Mucosa of stomach (tissue), 1 donor: ENCODE data around the gene CELF2.
A peak's percentile ranks its signal among the peaks of the same experiment; 100 is the strongest.

Source experiments
- H3K27me3 ChIP-seq: one replicate; pipeline ENCODE4 v1.7.0; 2013; ENCODE audit warnings: mild to moderate bottlenecking, low read length; ENCODE audit not compliant: control insufficient read depth, insufficient read depth
- H3K36me3 ChIP-seq: one replicate; pipeline ENCODE4 v1.7.0; 2013; ENCODE audit warnings: low read length; ENCODE audit not compliant: control insufficient read depth, insufficient read depth
- H3K4me1 ChIP-seq: one replicate; pipeline ENCODE4 v1.7.0; 2013; ENCODE audit warnings: mild to moderate bottlenecking, low read length; ENCODE audit not compliant: control insufficient read depth, insufficient read depth
- H3K4me3 ChIP-seq: one replicate; pipeline ENCODE4 v1.7.0; 2013; ENCODE audit warnings: low read length
- H3K9ac ChIP-seq: one replicate; pipeline ENCODE4 v1.7.0; 2013; ENCODE audit warnings: mild to moderate bottlenecking, low read length, moderate library complexity
- H3K9me3 ChIP-seq: one replicate; pipeline ENCODE4 v1.7.0; 2013; ENCODE audit warnings: mild to moderate bottlenecking, low read length, moderate library complexity; ENCODE audit not compliant: control insufficient read depth
- donor health status: Pancreatic carcinoma.

The CELF2 gene

DNA sequence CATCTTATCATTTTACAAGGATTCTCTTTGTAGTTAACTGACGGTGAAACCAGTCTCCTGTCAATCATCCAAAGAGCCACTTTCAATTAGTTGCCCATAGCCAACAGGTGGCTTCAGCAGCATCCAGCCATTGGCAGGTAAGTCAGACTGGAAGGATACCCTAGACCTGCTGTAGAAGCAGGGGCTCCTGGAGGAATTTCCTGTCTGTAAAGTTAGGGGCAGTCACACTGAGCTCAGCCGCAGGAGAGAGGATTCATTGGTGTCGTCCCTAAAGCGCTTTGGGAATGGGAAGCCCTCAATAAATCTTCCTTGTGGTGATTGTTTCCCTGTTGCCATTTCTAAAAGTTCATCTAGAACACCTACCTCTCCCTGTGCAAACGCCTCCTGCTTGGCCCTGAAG, 140.4 kb downstream of the CELF2 start:
- no peak overlapping the region for H3K4me3 ChIP-seq
- no peaks in the 10 kb centered on the region for H3K4me1 ChIP-seq
- H3K9ac ChIP-seq: no peak overlapping the region
- H3K36me3 ChIP-seq: no peaks in the 10 kb centered on the region
- no peaks in the 10 kb centered on the region for H3K9me3 ChIP-seq
- no peaks in the 10 kb centered on the region for H3K27me3 ChIP-seq

DNA sequence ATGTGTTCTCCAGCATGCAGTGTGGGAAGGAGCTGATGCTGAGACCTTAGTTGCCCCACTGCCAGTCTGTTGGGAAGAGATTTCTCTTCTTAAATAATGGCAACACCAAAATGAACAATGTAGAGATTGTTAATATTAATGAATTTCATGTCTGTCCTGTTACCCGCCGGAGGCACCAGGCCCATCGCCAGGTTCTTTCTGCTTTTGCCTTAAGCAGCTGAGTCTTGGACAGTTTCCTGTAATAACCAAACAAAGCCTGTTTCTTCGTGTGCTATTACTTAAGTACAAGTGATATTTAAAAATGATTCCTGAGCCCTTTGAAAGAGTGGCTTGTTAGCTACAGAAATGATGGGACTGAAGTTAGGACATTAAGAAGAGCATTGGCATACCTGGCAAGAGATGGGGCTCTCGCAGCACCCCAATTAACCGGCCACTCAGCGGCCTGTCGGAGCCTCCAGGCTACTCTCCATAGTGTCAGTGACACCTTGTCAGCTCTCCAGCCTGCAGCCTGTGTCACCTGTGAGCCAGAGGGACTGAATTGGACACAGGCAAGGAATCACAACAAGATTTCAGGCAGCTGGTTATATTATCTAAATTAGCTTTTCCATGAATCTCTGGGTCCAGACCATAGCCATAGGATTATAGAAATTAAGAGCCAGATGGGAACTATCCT, 142.0 kb downstream of the CELF2 start:
- Histone ChIP-seq H3K4me3 (no peak overlapping the region), H3K36me3 (no peaks in the 10 kb centered on the region), H3K9me3 (no peaks in the 10 kb centered on the region), H3K4me1 (no peaks in the 10 kb centered on the region), H3K27me3 (peaks cover 8% of the 10 kb centered on the region), H3K9ac (no peak overlapping the region)

DNA sequence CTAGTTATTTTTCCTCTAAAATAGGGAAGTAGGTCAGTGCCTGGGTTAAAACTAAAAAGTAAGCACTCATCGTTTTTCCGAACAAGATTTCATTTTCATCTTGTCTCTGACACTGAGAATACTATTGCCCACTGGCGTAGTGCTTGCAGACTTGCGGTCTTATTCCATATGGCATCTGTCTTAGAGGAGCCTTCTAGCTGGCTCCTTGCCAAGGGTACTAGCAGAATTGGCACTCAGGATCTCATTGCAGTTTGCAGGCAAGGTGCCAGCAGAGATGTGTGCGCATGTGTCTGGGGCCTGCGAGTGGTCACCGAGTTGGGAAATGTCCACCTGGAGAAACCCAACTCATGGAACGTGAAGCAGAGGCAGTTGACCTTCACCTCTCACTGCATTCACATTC, 143.4 kb downstream of the CELF2 start:
- no peaks in the 10 kb centered on the region for H3K9me3 ChIP-seq
- H3K27me3 ChIP-seq: peaks cover 17% of the 10 kb centered on the region
- no peaks in the 10 kb centered on the region for H3K36me3 ChIP-seq
- no peak overlapping the region for H3K4me3 ChIP-seq
- H3K4me1 ChIP-seq: no peaks in the 10 kb centered on the region
- no peak overlapping the region for H3K9ac ChIP-seq

DNA sequence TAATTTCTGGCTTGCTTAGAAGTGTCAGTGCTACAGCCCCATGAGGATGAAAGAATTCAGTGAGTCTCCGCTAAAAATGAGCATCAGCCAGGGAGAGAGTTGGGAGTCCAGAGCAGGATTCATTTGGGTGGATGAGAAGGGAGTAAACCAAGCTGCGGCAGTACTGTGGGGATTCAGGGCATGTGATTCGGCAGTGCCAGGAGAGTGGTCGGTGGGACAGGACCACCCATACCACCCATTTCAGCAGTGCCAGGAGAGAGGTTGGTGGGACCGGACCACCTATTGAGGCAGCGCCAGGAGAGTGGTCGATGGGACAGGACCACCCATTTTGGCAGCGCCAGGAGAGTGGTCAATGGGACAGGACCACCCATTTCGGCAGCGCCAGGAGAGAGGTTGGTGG, 144.2 kb downstream of the CELF2 start:
- H3K4me3 ChIP-seq: no peak overlapping the region
- H3K9ac ChIP-seq: no peak overlapping the region
- H3K4me1 ChIP-seq: no peaks in the 10 kb centered on the region
- H3K9me3 ChIP-seq: no peaks in the 10 kb centered on the region
- H3K36me3 ChIP-seq: no peaks in the 10 kb centered on the region
- peaks cover 23% of the 10 kb centered on the region for H3K27me3 ChIP-seq

DNA sequence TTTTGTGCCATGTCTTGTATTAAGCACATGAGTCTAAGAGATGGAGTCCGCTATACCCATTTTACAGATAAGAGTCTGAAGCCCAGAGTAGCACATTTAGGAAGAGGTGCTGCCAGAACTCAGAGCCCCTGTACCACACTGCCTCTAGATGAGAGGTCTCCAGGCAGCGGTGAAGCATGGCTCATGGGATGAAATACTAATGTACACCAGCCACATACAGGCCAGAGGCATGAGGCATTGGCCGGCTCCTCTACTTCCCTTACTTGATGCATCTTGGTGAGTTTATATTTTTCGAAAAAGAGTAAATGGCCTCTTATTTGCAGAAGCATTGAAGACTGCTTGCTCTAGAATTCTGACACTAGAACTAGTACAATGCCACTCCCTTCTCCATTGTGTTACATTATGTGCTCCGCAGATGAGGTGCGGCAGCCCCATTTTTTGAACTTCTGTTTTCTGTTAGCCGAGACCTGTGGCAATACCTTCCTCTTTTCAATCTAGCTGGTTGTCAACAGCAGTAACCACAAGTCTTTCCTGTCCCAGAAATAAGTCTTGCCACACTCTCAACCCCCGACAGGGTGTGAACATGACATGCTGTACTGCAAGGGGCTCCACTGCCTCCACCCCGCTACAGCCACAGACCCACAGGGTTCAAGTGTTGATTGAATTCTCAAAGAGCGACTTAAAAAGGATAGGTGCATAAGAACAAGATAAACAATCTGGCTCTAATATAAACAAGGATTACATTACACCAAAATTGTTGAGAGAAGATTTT, 145.3 kb downstream of the CELF2 start:
- Histone ChIP-seq H3K4me1 (no peaks in the 10 kb centered on the region), H3K4me3 (no peak overlapping the region), H3K36me3 (no peaks in the 10 kb centered on the region), H3K9me3 (no peaks in the 10 kb centered on the region), H3K27me3 (peaks cover 23% of the 10 kb centered on the region), H3K9ac (no peak overlapping the region)

DNA sequence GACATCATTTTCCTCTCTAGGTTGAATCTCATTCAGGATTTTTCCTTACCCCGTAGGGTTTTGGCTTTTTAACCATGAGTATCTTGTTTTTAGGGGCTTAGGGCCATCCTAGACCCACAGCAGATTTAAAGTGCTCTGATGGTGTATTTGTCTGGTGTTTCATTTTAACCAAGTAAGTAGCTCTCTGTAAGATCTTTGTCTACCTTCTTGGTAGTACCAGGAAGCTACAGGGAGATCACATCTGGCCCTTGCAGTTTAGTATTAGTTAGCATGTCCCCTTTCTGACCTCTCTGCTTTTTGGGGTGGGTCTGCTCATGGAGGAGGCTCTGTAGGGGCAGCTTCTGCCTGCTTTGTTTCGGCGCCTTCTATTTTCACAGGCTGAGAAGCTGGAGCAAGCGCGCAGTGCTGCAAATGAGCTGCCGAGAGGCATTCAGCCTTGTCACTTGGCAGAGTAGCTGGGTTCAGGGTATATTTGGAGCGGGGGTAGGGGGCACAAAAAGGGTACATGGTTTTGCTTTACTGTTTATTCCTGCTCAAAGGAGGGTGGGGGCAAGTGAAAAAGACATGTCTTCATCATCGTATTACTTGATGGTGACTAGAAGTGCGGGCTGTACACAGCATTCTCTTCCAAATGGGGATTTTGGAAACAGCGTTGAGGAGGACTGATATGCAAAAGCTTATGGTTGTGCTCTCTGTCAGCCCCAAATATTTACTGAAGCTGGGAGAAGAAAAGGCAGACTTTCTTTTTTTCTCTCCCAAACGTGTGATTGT, 146.3 kb downstream of the CELF2 start:
- no peak overlapping the region for H3K4me3 ChIP-seq

DNA sequence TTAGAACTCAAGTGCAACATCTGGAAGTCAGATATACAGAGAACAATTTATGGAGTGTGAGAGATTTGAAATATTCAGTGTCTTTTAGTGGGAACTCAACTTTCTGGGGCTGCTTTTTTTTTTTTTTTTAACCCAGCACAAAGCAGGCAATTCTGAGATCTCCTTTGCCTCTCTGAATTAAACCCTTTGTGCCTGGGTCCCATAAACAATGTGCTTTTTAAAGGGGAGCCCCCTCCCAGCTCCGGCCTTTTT, 146.8 kb downstream of the CELF2 start:
- H3K9ac ChIP-seq: no peak overlapping the region

More for the DNA sequence above, 146.3 kb downstream of the CELF2 start:
- H3K36me3 ChIP-seq: no peaks in the 10 kb centered on the region
- no peak overlapping the region for H3K9ac ChIP-seq
- H3K9me3 ChIP-seq: no peaks in the 10 kb centered on the region
- H3K27me3 ChIP-seq: peaks cover 23% of the 10 kb centered on the region
- no peaks in the 10 kb centered on the region for H3K4me1 ChIP-seq

DNA sequence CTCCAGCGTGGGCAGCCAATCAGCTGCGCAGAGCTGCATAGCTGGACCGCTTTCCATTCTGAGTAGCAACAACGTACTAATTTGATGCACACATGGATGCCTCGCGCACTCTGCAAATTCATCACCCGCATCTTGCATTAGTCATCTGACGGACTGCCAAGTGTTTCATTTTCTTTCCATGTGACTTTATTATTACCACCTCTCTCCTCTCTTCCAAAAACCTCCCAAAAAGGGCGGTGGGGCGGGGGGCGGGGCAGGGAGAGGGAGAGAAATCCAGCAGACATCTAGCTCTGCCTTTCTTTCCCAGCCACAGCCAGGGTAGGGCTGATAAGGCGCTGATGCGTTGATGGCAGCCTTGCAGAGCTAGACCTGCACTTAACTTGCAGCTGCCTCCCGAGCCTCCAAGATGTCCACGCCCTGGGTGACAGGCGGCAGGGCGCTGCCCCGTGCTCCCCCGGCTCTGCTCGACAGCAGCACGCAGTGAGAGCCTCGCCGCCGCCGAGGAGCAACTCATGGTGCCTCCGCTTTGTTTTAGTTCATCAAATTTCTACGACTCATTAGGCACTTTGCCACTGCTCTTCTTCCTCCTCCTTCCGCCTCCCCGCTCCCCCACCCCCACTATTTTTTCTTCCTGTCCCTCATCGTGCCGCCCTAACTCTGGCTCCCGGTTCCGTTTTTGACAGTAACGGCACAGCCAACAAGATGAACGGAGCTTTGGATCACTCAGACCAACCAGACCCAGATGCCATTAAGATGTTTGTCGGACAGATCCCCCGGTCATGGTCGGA, 147.3 kb downstream of the CELF2 start:
- Histone ChIP-seq H3K27me3 (peaks cover 23% of the 10 kb centered on the region), H3K9me3 (no peaks in the 10 kb centered on the region), H3K36me3 (no peaks in the 10 kb centered on the region), H3K4me1 (no peaks in the 10 kb centered on the region), H3K4me3 (peak overlapping the region; percentile 25), H3K9ac (peak overlapping the region; percentile 69)

More for the DNA sequence above, 146.8 kb downstream of the CELF2 start:
- H3K4me1 ChIP-seq: no peaks in the 10 kb centered on the region
- no peaks in the 10 kb centered on the region for H3K9me3 ChIP-seq
- H3K36me3 ChIP-seq: no peaks in the 10 kb centered on the region
- H3K4me3 ChIP-seq: no peak overlapping the region
- H3K27me3 ChIP-seq: peaks cover 23% of the 10 kb centered on the region

DNA sequence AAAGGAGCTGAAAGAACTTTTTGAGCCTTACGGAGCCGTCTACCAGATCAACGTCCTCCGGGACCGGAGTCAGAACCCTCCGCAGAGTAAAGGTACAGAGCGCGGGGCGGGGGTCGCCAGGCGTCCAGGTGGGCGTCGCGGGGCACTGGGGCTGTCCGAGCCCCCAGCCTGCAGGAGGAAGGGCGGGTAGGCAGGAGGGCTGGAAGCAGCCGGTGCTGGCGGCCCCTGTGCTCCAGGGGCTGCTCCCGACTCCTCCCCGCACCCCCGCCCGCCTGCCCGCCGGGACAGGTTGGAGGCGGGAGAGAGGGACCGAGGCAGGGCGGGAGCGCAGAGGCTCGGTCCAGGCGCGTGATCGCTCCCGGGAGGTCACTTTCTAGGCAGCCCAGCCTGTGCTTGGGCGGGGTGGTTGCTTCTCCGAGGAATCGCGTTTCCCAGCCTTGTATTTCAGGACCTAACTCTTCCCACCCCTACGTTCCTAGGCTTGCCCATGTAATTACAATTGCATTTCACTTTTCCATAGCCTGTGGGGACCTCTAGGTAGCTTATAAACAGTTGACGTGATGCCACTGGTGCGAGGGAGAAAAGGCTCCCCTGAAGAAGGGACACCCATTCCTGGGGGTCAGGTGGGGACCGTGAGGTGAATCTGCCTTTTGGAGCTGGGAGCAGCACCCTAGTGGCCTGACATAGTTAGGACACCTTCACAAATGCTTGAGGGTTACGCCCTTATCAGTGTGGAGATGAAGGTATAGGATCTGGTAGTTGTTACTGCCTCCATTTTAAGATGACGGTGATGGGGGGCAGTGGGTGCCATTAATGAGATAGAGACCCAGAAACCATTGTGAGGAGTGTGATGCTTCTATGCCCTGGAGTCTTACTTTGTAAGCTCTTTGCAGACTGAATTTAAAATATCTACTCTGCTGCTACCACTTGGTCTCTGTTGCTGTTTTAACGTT, 148.2 kb downstream of the CELF2 start:
- Histone ChIP-seq H3K27me3 (peaks cover 23% of the 10 kb centered on the region), H3K9ac (peak overlapping the region; percentile 69), H3K4me1 (no peaks in the 10 kb centered on the region), H3K9me3 (no peaks in the 10 kb centered on the region), H3K4me3 (peak overlapping the region; percentile 25), H3K36me3 (no peaks in the 10 kb centered on the region)

DNA sequence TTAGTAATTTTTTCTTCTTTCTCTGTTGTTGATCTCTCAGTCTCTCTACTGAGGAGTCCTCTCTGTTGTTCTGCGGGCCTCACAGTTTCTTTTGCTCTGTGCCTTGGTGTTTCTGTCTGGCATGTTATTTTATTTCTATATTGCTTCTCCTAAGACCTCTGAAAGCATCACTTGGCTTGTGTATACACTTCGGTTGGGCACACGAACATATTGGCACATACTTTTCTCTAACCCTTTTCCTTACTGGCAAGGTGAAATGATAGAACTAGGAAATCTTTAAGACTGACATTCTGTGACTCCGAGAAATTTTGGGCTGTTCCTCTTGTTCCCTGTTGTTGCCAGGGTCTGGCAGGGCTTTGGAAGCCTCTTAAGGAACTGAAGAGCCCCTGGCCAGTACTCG, 148.9 kb downstream of the CELF2 start:
- Histone ChIP-seq H3K9me3 (no peaks in the 10 kb centered on the region), H3K27me3 (peaks cover 23% of the 10 kb centered on the region), H3K4me1 (no peaks in the 10 kb centered on the region), H3K4me3 (no peak overlapping the region), H3K9ac (peak overlapping the region; percentile 69), H3K36me3 (no peaks in the 10 kb centered on the region)
